HG02642 (cell line): Measurements from ENCODE around the gene DOP1A.
"Not testable (repeated sequence)": the region's sequence is repeated elsewhere in the genome, so short reads cannot be mapped to it uniquely, and the experiment has no call there.

Experiments used
- ATAC-seq: cut with Tn5 transposase; IDR thresholded peaks from one replicate; pipeline ENCODE4 v1.9.1; 2021; ENCODE audit warnings: mild to moderate bottlenecking; ENCODE audit not compliant: unreplicated experiment, poor library complexity

Gene DOP1A

DNA sequence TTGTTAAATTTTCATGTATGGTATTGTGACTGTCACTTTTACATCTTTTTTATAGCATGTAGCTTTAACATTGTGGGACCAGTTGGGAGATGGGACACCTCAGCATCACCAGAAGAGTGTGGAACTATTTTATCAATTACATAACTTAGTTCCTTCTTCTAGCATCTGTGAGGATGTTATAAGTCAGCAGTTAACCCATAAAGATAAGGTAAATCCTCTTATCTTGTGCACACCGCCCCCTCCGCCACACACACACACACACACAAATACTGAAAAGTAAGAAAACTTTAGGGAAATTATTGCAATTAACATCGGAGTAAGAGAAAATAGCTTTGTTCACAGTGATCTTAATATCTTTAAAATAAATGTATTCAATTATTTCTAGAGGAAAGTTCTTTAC is 64.7 kb downstream of the DOP1A start:
- no peak for ATAC-seq

- no peak for ATAC-seq
Observed at GRCh38 chr6:83138118-83138722, 70.7 kb downstream of the DOP1A start.

DNA sequence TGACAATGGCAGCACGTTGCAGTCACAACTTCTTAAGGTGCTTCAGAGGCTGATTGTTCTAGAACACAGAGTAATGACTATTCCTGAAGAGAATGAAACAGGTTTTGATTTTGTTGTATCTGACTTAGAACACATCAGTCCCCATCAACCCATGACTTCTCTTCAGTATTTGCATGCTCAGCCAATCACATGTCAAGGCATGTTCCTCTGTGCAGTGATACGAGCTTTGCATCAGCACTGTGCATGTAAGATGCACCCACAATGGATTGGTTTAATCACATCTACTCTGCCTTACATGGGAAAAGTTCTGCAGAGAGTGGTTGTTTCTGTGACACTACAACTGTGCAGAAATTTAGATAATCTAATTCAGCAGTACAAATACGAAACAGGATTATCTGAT is 71.3 kb downstream of the DOP1A start:
- no peak for ATAC-seq

GRCh38 chr6:83151114-83151513 is 83.6 kb downstream of the DOP1A start:
- no peak for ATAC-seq

GRCh38 chr6:83152913-83153312 is 85.4 kb downstream of the DOP1A start:
- no peak for ATAC-seq

- no peak for ATAC-seq
Observed at GRCh38 chr6:83153883-83154521, 86.5 kb downstream of the DOP1A start.

DNA sequence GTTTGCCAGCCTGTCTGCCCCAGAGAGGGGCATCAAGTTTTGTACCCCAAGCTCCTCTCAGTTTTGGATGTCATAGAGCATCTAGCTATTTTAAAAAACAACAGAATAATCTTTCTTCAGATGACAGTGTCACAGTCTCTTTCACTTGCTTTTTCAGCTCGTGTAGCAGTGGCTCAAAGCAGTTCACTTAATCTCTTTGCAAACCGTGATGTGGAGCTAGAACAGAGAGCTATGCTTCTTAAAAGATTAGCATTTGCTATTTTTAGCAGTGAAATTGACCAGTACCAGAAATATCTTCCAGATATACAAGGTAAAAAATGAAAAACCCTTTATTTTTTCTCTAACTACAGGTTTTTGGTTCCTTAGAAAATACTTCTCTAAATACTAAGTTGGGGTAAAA is 88.3 kb downstream of the DOP1A start:
- ATAC-seq: no peak

DNA sequence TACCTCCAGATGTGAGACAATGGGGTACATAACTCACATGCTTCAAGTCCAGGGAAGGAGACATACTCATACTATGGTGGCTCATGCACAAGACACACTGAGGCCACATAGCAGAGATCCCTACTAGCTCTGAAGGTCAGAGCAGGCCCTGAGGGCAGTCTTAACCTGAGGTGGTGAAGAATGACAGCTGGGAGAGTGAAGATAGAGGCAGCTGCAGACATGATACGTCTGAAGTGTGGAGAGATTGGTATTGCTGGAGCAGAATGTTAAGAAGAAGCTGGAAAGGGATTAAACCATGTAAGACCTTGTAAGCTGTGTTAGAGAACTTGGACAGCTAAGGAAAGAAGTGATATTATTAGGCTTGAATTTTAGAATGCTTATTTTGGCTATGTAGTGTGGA is 92.7 kb downstream of the DOP1A start:
- no peak for ATAC-seq

DNA sequence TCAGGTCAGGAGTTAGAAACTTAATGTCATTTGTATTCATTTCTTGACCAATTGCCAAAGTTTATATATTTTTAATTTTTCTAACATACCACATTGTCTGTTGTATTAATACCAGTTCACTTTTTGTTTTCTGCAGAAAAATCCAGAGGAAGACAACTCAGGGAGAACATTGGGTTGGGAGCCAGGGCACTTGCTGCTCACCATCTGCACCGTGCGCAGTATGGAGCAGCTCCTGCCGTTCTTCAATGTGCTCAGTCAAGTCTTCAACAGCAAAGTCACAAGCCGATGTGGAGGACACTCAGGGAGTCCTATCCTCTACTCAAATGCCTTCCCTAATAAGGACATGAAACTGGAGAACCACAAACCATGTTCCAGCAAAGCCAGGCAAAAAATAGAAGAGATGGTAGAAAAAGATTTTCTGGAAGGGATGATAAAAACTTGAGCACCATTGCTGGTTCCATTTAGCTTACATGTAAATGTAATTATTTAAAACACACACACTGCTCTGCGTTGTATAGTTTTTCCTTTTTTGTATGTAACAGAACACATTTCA is 100.3 kb downstream of the DOP1A start:
- no peak for ATAC-seq

DNA sequence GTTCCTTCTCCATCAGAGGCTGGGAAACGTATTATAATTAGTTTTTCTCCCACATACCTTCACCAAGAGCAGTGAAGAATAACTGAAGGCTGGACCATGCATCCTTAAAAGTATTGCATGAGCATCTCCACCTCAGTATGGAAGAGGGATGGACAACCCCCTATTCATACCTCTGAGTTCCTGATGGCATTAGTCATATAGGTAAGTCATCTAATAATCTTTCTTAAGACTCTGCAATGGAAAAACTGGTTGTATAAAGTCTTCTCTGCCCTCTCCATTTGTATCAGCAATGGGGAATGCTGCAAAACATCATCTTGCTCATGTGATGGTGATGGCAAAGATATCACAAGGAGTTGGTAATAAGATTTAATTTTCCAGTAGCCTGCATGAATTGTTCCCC is 101.1 kb downstream of the DOP1A start:
- no peak for ATAC-seq

- no peak for ATAC-seq
Observed at GRCh38 chr6:83169106-83169505, 101.6 kb downstream of the DOP1A start.

- ATAC-seq: no peak
Observed at GRCh38 chr6:83169511-83169910, 102.0 kb downstream of the DOP1A start.

DNA sequence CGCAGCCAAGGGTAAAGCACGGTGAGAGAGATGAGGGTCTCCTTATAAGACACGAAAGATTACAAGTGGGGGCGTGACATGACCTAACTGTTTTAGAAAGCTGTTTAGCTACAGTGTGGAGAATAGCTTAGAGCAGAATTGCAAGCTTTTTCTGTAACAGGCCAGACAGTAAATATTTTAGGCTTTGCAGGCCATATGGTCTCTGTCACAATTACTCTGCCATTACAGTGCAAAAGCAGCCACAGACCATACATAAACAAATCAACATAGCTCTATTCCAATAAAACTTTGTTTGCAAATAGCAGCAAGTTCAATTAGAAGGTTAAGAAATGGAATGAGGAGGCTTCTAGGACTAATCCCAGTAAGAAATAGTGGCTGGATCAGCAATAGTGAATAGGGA is 108.8 kb downstream of the DOP1A start:
- no peak for ATAC-seq

- ATAC-seq: no peak
Observed at GRCh38 chr6:83180426-83180950, 113.0 kb downstream of the DOP1A start.

- ATAC-seq: no peak
Observed at GRCh38 chr6:83182114-83182513, 114.6 kb downstream of the DOP1A start.

DNA sequence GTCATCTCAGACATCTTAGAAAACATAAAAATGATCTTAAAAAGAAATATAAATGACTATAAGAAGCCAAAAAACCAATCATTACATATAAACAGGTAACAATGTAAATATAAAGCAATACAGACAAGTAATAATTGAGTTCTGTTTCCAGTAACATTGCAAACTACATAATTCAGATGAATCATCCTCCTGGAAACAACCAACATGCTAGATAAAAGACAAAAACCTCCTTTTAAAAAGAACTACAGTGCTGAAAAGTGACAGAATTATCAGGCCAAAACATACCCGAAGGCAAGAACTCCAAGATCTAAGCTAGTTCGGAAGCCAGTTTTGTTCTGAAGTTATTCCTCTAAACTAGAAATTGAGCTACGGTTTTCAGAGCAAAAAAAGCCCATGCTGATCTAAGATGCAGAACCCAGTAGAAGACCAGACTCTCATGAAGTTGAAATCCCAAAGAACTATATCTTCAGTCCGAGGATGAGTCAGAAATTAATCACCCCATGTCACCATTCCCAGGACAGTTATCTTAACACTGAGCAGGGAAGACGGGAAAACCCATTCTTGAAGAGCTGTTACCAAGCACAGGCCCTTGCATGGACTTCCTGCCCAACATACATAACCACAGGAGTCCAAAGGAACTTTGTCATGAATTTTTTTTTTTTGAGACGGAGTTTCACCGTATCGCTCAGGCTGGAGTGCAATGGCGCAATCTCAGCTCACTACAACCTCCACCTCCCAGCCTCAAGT is 115.8 kb downstream of the DOP1A start:
- ATAC-seq: no peak

- no peak for ATAC-seq
Observed at GRCh38 chr6:83185096-83185495, 117.6 kb downstream of the DOP1A start.

DNA sequence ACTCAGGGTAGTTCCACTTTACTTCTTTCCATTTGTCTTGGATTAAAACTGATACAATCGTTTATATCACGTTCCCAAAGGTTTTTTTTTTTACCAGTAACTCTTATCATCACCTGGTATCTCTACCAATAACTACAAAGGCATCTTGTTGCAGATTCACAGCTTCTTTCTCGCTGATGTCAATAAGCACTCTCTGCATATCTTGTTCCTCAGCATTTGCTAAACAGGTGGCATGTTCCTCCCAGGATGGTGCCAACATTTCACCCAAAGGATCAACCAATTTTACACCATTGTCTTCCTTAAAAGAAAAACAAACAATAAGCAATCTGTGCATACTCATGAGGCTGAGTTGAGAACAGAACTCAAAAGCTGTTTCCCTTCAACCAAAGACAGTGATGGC is 121.0 kb downstream of the DOP1A start:
- ATAC-seq: no peak

DNA sequence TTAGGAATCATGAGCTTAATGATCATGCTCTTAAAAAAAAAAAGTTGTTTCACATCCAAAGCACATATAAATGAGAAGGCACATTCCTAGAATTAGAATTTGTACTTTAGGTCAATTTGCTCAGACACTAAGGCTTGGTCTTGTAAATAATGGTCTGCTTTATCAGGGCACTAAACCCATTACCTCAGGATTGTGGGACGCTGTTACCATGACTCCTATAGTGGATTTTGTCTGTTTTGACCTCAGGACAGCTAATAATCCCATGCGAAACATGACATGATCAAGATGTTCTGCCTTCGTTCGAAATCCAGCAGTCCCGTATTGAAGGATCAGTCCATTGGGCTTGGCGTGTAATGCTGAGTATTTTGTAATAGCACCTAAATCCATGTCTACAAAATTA is 123.2 kb downstream of the DOP1A start:
- ATAC-seq: no peak

- not testable (repeated sequence) for ATAC-seq
Observed at GRCh38 chr6:83191974-83192373, 124.5 kb downstream of the DOP1A start.

- ATAC-seq: no peak
Observed at GRCh38 chr6:83192456-83192855, 125.0 kb downstream of the DOP1A start.
